Measurements from ENCODE around the gene AP1S1. TPM values are rescaled to one million over a fixed set of nuclear protein-coding genes. Genes with fewer than 3 reads are reported as not detected.
A peak's percentile ranks its signal among the peaks of the same experiment; 100 is the strongest.

The AP1S1 gene
- total RNA-seq, 1 donor from 2014 or later, result 137 TPM

DNA sequence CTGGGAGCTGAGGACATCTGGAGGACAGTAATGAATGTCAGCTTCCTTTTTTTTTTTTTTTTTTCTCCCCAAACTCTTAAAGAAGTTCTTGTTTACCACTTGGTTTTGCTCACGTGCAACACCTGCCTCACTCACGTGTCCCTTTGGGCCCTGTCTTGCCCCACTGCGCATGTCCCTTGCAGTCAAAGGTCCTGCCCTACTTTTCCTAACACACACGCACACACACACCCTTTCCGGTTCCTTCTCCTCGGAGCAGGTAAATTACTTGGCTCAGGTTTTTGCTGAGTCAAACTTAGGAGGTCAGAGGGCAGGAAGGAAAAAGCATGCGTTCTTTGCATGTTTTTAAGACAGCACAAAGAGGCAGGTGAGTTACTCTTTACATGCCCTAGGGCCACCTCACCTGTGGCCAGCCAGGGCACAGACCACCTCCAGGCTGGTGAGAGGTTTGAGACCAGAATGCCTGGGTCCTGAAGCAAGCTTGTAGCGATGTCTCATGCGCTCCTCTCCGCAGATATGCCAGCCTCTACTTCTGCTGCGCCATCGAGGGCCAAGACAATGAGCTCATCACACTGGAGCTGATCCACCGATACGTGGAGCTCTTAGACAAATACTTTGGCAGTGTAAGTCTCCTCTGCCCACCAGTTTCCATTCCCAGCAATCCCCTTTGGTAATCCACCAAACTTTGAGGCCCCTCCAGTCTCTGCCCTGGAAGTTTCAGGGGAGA is 2.8 kb downstream of the AP1S1 start:
- no peak for DNase-seq (ENCODE audit: low read depth)

DNA sequence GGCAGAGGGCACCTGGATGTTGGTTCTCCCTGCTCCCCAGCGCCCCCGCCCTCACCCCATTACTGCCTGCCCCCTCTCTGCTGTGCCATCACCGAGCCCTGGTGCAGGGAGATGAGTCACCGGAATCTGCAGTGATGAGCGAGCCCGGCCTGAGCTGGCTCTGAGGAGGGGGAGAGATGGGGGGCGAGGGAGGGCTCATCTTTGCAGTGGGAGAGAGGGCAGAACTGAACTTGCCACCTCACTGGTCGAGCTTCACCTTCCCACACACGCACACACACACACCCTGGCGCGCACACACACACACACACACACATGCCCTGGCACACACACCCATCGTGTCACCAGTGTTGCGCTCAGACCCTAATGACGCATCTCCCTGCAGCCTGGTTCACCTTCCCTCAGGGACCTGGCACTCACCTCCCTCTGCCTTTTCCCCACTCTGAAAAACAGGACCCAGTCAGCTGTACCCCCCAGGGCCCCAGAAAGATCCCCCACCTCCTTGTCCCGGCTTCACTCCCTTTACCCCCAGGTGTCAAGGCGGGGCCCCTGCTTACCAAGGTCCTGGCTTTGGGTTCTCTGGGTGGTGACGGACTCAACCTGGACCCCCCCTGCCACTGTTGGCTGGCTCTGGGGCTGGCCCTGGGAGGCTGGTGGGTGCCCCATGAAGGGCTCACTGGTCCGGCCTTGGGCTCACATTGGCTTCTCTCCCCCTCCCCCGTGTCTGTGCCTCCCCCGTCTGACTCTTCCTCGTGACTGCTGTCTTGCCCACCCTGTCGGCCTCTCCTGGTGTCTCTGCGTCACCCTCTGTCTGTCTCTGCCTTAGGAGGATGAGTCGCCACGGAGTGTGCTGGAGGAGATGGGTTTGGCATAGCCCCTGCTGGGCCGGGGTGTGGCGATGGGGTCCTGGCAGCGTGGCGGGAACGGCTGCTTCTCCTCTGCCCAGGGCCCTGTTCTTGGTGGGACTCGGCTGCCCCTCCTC is 5.7 kb downstream of the AP1S1 start:
- DNase-seq (ENCODE audit: low read depth), result no peak

DNA sequence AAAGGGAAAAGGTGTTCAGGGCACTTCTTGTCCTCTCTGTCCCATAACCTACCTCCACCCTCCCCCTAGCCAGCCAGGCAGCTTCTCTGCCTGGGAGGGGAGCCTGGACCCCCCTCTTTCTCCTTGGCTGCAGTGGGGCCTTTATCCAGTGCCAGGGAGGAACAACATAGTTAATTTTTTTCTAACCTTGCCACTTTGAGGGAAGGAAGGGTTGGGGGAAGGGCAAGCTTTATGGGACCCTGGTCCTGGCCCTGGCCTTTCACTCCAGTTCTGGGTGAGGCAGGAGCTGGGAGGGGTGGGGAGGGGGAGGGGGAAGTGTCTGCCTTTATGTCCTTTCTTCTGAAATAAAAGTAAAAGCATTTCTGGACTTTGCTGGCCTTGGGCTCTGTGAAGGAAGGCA is 6.6 kb downstream of the AP1S1 start:
- DNase-seq (ENCODE audit: low read depth), result no peak

DNA sequence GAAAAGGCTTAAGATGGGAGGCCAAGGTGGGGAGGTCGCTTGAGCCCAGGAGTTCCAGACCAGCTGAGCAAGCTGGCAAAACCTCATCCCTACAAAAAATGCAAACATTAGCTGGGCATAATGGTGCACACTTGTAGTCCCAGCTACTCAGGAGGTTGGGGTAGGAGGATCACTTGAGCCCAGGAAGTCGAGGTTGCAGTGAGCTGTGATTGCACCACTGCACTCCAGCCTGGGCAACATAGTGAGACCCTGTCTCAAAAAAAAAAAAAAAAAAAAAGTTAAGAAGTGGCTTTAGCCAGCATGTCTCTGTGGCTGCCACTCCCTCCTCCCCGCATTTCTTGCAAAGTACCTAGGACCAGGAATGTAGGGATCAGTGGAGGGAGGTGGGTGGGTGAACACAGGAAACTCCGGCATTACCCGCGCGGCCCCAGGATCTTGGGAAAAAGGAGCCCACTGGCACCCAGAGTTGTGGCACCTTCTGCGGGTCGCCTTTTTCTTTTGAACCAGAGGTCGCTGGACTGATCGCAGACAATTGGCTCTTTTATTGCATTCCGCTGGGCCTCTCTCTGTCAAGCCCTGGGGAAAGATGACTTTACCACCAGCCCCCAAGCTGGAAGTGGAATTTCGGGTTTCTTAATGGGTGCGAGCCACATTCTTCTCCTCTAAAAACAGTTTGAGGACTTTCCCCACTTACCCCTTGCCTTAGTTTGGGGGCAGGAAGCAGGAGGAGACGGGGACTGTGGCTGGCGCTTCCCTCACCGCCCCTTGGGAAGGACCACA is 7.6 kb downstream of the AP1S1 start:
- no peak for DNase-seq (ENCODE audit: low read depth)

DNA sequence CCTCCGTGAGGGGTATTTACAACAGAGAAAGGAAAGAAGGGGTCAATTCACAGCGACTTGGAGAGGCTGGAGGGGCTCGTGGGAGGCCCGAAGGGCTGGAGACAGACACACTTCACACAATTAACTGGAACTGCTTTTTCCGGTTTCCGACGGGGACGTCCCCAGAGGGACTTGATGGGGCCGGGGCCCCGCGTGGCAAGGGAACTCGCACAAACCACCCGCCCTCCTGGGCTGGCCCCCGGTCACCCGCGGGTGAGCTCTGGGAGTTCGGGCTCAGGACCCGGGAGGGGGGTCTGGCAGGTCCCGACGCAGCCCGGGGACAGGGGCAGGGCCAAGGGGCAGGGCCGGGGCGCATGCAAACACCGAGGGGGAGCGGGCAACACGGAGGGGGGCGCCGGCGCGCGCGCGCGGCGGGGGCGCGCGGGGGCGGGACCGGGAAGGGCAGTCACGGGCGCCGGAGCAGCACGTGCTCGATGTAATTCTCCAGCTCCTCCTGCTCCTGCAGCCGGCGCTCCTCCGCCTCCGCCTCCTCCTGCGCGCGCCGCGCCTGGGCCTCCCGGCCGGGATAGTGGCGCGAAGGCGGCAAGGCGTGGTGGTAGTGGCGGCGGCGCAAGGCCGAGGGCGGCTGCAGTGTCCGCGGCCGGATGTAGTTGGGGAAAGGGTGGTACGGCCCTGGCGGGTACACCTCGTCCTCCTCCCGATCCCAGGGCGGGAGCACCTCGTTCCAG is 8.4 kb downstream of the AP1S1 start:
- no peak for DNase-seq (ENCODE audit: low read depth)

DNA sequence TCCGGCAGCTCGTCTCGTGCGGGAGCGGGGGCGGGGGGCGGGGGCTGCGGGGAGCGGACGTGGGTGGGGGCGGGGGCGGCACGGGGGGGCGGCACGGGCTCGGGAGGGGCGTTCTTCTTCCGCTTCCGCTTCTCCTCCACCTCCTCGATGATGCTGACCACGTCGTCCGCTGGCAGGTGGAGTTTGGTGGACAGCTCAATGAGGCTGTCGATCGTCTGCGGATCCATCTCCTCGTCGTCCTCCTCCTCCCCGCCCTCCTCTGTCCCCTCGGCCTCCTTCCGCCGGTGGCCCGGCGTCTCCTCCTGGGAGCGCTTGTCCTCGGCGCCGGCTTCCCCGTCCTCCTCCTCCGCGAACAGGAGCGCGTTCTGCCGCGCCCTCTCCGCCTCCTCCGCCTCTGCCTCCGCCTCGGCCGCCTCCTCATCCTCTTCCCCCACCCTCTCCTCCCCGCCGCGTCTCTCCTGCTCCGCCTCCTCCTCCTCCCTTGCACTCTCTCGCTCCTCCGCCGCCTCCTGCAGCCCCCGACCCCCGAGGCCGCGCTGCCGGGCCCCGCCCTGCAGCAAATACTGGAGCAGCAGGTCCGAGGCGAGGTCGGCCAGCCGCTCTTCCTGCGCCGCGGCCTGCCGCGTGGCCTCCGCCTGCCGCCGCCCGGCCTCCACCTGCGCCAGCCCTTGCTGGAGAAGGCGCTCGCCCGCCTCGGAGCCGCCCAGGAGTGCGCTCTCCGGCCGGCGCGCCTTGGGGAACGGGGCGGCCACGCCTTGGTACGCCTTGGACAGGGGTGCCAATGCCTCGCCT is 9.2 kb downstream of the AP1S1 start:
- DNase-seq (ENCODE audit: low read depth), result no peak

DNA sequence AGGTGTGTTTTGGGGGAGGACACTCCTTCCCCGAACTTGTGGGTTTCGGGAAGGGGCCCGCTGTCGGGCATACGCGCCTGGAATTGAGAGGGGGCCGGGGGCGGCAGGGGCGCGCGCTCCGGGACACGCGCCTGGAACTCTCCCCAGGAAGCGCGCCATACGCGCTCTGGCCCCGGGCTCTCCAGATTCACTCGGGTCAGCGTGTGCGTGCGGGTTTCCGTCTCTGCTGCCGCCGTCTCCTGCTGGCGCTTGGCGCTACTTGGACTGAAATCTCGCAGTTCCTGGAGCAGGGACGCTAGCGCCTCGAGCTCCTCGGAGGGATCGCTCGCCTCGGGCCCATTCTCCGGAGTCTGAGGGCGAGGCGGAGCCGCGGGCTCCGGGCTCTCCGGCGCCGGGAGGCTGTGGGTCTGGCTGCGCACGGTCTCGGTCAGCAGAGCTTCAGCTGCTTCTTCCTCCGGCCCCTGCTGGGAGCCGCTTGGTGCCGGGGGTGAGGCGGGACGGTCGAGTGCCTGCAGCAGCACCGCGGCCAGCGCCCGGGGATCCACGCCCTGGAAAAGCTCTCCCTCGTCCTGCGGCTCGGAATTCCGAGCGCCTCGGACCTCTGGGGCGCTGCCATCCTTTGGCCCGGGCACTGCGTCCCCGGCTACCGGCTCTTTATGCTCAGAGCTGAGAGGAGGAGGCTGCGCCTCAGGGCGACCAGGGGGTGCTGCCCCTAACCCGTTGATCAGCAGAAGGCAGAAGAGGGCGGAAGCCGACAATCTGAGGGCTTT is 10.0 kb downstream of the AP1S1 start:
- DNase-seq (ENCODE audit: low read depth), result no peak

DNA sequence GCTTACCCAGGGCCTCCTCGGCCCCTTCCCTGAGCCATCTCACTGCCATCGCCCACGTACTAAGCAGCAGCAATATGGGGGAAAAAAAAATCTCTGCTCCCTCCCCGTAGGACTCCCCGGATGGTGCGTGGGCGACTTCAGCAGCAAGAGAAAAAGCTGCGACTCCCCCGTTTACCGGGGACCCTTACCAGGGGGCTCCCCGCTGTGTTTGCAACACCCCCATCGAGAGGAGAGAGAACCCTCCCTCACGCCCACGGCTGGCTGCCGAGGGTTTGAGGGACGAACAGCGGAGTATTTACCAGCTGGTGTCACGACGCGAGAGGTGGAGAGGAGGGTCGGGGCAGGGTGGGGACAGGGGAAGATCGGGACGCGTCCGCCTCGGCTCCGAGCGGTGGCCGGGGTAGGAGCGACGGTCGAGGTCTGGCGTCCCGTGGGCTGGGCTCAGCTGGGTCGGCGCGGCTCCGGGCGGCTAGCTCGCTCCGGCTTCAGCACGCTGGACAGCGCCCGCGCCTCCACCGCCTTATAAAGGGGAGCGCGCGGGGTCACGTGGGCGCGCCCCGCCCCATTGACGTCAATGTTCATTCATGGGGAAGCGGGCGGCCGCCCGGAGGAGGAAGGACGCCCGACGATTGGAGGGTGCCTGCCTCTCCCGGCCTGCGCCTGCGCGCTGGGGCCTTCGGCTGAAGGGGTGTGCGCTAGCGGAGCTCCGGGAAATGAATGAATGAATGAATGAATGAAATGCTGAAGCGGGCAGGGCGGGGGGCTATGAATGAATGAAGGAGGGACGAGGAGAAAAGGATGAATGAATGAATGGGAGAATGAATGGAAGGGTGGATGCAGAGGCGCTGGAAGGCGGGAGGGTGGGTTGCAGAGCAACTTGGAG is 11.0 kb downstream of the AP1S1 start, which contains the start of gene VGF:
VGF (minus strand) TSS at position 495 of the 883 bp plus-strand sequence. CDS start 726 bp downstream, outside the sequence.
- peak; percentile 69 for DNase-seq (ENCODE audit: low read depth)

DNA sequence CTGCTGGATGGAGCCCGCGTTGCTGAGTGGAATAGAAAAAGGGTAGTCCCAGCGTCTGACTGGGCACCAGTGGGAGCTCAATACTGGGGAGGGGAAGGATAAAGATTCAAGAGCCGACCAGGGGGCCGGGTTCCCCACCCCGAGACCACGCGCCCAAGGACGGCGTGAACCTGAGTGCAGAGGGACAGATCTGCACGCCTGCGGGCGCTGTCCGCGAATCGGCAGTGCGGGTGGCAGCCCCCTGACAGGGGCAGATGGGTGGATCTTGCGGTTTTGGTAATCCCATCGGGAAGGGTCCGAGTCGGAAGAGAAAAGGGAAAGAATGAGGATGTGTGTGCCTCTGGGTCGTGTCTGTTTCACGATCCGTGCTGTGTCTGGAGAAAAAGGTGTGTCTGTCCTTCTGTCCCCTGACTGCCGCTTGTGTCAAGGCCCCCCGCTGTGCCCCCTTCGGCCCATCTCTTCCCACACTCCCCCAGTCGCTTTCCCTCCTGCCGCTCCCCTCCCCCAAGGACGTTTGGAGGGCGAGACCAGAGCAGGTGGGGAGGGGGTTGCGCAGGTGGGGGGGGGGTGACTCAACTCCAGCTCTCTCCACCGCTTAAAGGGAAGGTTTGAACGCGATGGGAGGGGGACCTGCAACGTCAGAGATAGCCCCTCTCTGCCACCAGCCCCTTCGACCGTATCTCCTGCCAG is 11.8 kb downstream of the AP1S1 start:
- DNase-seq (ENCODE audit: low read depth), result no peak

DNA sequence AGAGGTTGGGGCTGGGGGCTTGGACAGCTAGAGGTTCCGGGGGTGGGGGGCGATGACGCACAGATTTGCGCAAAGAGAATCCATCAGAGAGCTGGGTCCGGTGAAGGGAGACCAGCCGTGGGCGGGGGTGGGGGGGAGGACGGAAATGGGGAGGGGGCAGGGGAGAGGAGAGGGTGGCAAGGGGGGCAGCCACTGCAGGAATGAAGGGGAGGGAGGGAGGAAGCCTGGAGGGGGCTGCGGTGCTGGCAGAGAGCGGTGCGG is 12.3 kb downstream of the AP1S1 start:
- no peak for DNase-seq (ENCODE audit: low read depth)

DNA sequence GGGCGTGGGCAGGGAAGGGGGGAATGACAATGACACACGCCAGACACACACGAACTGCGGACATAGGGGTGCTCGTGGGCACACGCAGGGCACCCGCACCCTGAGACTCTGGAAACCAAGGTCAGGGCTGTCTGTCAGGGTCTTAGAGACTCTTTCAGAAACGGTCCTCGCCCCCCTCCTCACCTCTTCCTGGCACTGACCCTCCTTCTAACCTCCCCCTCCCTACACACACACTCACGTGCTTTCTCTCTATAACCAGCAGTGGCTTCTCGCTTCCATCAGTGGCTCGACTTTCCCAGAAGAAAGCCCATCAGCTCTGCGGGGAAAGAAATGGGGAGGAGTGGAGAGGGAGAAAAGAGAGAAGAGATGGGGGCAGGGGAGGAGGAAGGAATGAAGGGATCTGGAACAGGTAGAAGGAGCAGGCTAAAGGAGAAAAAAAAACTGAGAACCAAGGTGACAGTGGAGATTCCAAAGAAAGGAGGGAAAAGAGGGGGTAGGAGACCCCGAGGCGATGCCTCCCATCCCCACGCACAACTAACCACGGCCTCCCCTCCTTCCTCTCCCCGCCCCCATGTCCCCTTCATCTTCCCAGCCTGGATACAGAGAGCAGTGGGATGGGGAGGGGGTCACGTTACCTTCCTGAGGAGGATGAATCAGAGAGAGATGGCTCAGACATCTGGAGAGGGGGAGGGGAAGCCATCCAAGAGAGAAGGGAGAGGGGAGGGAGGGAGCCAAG is 12.8 kb downstream of the AP1S1 start:
- no peak for DNase-seq (ENCODE audit: low read depth)

DNA sequence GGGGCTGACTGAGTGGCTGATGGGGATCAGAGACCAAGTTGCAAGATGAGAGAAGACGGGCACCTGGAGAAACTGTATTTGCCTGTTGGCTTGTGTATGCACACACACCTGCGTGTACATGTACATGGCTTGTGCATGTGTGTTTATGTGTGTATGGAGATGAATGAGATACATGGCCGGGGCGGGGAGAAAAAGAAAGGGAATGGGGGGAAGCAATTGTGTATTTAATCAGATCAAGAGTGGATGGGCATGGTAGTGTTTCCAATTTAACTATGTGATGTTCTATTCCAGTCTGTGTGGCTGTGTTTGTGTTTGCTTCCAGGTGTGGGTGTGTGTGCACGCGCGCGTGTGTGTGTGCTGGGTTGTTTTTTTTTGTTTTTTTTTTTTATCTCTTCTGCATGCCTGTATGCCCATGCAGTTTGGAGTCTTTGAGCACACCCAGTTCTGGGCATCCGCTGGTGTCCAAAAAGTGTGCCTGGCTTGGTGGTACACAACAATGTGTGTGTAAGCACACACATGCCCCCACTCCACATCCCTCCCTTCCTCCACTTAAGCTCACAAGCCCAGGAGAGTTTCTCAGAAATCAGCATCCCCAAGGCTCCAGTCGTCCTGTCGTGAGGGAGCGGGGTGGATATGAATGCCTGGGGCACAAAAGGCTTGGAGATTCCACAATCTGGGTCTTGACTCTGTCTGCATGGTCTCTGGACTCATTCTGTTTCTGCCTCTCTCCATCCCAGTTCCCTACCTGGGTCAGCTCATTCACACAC is 13.6 kb downstream of the AP1S1 start:
- no peak for DNase-seq (ENCODE audit: low read depth)

DNA sequence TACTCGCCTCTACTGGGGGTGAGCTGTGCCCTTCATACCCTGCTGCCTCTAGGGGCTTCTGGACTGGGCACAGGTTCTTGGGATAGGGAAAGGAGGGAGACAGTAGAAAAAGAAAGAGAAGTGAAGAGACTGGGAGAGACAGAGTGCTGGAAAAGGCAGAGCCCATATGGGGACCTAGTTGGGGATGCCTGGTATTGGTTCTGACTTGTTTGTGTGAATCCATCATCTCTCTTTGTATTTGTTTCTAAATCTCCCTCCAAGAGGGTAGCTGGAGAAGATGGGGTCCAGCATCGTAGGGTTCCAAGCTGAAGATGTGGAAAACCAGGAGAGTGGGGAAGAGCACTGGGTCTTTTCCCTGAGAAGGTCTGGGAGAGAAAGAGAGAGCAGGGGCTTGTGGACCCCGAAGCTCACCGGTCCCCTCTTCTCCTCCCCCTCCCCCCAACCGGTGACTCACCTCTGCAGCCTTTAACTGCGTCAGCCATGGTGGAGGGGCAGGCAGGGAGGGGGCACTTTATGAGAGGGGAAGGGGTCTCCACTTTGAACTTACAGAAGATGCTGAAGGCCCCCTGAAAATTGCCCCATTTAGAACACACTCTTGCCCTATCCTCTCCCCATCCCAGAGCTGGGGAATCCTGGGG is 14.3 kb downstream of the AP1S1 start:
- no peak for DNase-seq (ENCODE audit: low read depth)

DNA sequence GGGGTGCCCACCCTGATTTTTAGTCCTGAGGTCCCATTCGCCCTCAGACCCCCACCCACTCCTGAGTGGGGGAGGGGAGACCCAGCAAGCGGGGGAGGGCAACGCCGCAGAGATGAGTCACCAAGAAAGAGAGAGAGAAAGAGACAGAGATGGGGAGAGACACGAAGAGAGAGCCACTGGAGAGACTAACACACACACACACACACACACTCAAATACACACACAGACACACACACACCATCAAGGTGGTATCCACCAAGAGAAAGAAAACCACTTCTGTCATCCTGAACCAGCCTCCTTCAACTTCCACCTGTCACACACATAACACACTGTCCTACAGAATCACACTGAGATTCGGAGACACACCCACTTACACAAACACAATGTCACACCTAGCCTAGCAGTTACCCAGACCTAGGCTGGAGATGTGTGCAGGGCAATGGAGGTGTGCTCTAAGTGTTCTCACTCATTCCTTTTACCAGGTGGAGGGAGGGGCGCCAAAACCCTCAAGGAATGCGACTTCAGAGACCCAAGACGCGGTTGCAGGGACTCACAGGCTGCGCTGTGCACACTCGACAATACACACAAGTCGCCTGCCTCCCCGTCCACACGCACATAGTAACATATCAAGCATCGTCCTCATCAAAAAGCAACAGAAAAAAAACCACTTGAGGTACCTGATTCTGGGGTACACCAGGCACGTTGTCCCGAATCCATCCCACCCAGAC is 15.0 kb downstream of the AP1S1 start:
- DNase-seq (ENCODE audit: low read depth), result no peak

DNA sequence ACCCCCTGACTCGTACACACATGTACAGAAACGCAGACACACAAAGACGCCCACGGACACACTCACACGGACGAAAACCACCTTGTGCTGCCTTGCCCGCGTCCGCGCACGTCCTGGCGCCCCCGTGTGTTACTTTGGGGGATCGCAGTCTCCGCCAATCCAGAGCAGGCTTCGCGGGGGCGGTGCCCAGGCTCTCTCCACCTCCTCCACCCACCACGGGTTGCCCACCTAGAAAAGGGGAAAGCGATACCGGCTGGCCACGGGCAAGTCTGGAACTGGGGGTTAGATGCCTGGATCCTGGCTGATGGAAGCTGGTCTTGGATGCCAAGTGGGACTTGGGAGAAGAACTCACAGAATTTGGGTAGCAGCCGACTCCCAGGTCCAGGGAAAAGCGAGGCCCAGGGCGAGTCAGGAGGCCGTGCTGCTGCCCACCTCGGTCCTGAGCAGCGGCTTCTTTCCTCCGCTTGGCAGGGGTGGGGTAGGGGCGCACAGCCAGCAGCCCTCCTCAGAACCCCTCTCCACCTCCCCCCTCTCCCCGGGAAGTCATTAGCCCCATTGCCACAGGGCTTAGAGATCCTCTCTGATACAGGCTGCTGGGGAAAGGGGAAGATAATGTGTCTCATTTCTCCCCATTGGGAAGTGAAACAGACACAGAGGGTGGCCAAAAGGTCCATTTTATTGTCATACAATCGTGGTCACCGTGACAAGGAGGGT is 15.7 kb downstream of the AP1S1 start:
- DNase-seq (ENCODE audit: low read depth), result no peak

All from renal cortical epithelial cell (primary cell).